Lung (tissue), 12 donors: ENCODE results near the gene CD244. TPM values are rescaled to one million over a fixed set of nuclear protein-coding genes. Genes with fewer than 3 reads are reported as not detected.
"Not testable (repeated sequence)": the region's sequence is repeated elsewhere in the genome, so short reads cannot be mapped to it uniquely, and the experiment has no call there.

Experiments used
- ATAC-seq: fragments of 200-7000 bp; cut with Tn5 transposase; one replicate; pipeline ENCODE4 v1.9.1; 2020; ENCODE audit warnings: moderate number of reproducible peaks; ENCODE audit not compliant: insufficient read depth, low FRiP score
- DNase-seq, 3 donors: peaks; one replicate each; pipeline ENCODE4 v3.0.0-alpha.2; 2013 to 2017
- H3K27ac ChIP-seq, 2 donors: one replicate each; pipeline ENCODE4 v1.5.1; 2013; ENCODE audit warnings: mild to moderate bottlenecking in 2 of 2, moderate library complexity in 2 of 2, control low read depth in 1 of 2, inconsistent platforms in 1 of 2, low read depth in 1 of 2, low read length in 1 of 2
- H3K27me3 ChIP-seq, 3 donors: one replicate each; pipeline ENCODE4 v1.5.1; 2013; ENCODE audit warnings: low read length in 2 of 3; ENCODE audit not compliant: control insufficient read depth in 3 of 3, insufficient read depth in 3 of 3
- H3K36me3 ChIP-seq, 4 donors: one replicate each; pipeline ENCODE4 v1.5.1; 2013; ENCODE audit warnings: low read length in 4 of 4, mild to moderate bottlenecking in 1 of 4, moderate library complexity in 1 of 4; ENCODE audit not compliant: control insufficient read depth in 4 of 4, insufficient read depth in 4 of 4
- H3K4me1 ChIP-seq, 5 donors: one replicate each; pipeline ENCODE4 v1.5.1; 2013; ENCODE audit warnings: low read length in 5 of 5, mild to moderate bottlenecking in 2 of 5, moderate library complexity in 1 of 5; ENCODE audit not compliant: control insufficient read depth in 5 of 5, insufficient read depth in 5 of 5
- H3K4me3 ChIP-seq: one replicate; pipeline ENCODE4 v1.5.1; 2013; ENCODE audit warnings: mild to moderate bottlenecking, control low read depth, moderate library complexity
- H3K9ac ChIP-seq, 2 donors: one replicate each; pipeline ENCODE4 v1.5.1; 2013; ENCODE audit warnings: low read length in 2 of 2, control low read depth in 1 of 2; ENCODE audit not compliant: insufficient read depth in 1 of 2
- H3K9me3 ChIP-seq, 4 donors: one replicate each; pipeline ENCODE4 v1.5.1; 2013; ENCODE audit warnings: low read length in 3 of 4, mild to moderate bottlenecking in 1 of 4, moderate library complexity in 1 of 4; ENCODE audit not compliant: control insufficient read depth in 4 of 4, insufficient read depth in 3 of 4
- CTCF ChIP-seq: IDR thresholded peaks from 2 replicates; pipeline ENCODE4 v1.5.1; 2012; ENCODE audit warnings: mild to moderate bottlenecking; ENCODE audit errors: control extremely low read depth, extremely low read depth
- WGBS, 2 donors: extraction: QIAGEN DNeasy Blood & Tissue Kit; methylation state at CpG; one replicate each; pipeline ENCODE4 v1.1.7; 2013; 5-methylcytosine and 5-hydroxymethylcytosine counted together
- polyA plus RNA-seq, 2 donors: library from polyadenylated mRNA; stranded (reverse); fragments of 200-250 nt; gene quantifications; one replicate each; pipeline ENCODE4 v1.2.1, GENCODE V29; 2013
- total RNA-seq, 2 donors: library from RNA; depleted of rRNA in 1 of 2; stranded (reverse); fragments of >200 nt in 1 of 2; gene quantifications; one replicate each; pipeline ENCODE4 v1.2.1, GENCODE V29; 2014 to 2021
- donor health status: control.
- donor health status: control.
- donor health status: Bipolar disorder and iron deficiency.
- donor health status: healthy.
- donor health status: DM: yes; HTN: yes; CAD: no.

The CD244 gene
- total and polyA plus RNA-seq, 4 donors: 0.57 to 3.2 (median 2.3) TPM

- Histone ChIP-seq H3K4me3 (no peak overlapping the region), H3K27me3 (no peaks in the 10 kb centered on the region), H3K36me3 (no peaks in the 10 kb centered on the region), H3K9ac (no peak overlapping the region), H3K9me3 (no peaks in the 10 kb centered on the region), H3K4me1 (peaks cover 0 to 3% (median 0%) of the 10 kb centered on the region in 5 donors), H3K27ac (no peak overlapping the region)
- no peak for TF ChIP-seq CTCF
- WGBS, 2 donors: 81 to 88% methylated on average over 6 of the region's 6 CpGs
- DNase-seq: no peak
- no peak for ATAC-seq
These were observed 21.9 kb upstream of the CD244 start for GRCh38 chr1:160884579-160884978.

DNA sequence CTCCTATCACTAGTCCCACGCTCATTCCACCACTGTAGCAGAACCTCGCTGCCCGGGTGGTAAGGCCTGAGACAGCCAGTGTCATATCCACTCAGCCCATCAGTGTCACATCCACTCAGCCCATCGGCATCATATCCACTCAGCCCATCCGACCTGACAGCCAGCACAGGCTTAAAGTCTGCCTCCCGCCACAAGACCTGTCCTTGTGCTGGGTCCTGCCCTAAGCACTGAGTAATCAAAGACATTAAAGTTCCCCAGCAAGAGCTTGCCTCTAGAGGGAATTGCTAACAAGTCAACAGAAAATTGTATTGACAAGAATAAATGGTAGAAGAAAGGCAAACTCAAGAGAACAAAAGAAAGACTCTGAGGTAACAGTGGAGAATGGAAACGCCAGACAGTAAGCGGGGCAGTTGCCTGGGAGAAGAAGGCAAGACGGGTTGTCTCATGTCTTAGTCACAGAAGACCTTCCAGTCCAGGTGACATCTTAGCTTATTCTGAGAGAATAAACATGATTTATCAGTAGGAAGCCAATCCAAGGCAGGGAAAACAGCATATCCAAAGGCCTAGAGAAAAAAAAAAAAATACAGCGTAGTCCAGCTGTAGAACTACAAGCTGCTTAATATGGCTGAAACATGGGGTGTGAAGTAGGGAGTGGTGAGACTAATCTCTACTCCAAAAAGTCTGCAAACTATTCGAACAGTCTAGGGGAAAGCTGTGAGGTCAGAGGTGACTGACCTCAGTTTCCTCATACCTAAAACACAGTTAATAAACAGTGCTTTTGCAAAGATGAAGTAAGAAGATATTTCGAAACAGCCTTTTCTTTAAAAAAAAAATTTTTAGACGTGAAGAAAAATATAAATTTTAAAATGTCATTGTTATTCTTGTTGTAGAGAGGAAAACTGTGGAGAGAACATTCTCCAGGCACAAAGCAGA, 21.2 kb upstream of the CD244 start:
- no peaks in the 10 kb centered on the region for H3K27me3 ChIP-seq
- no peak for TF ChIP-seq CTCF
- H3K4me1 ChIP-seq: peaks cover 0 to 2% (median 0%) of the 10 kb centered on the region in 5 donors
- 80 to 81% methylated on average over 13 of the region's 13 CpGs for WGBS, 2 donors
- H3K36me3 ChIP-seq: no peaks in the 10 kb centered on the region
- H3K27ac ChIP-seq: no peak overlapping the region
- ATAC-seq (no peak), DNase-seq (no peak)
- peaks cover 0 to 2% (median 0%) of the 10 kb centered on the region in 4 donors for H3K9me3 ChIP-seq
- no peak overlapping the region for H3K4me3 ChIP-seq
- H3K9ac ChIP-seq: no peak overlapping the region

- Histone ChIP-seq H3K9ac (no peak overlapping the region), H3K4me3 (no peak overlapping the region), H3K9me3 (peaks cover 0 to 2% (median 0%) of the 10 kb centered on the region in 4 donors), H3K4me1 (peaks cover 0 to 2% (median 0%) of the 10 kb centered on the region in 5 donors), H3K27ac (no peak overlapping the region), H3K36me3 (no peaks in the 10 kb centered on the region), H3K27me3 (no peaks in the 10 kb centered on the region)
- no peak for TF ChIP-seq CTCF
- 97 to 100% methylated on average over 1 of the region's 1 CpG for WGBS, 2 donors
- ATAC-seq (no peak), DNase-seq (no peak)
These were observed 19.9 kb upstream of the CD244 start for GRCh38 chr1:160882582-160882981.

GRCh38 chr1:160881264-160881663, 18.6 kb upstream of the CD244 start:
- H3K9me3 ChIP-seq, H3K27me3 ChIP-seq, DNase-seq, H3K9ac ChIP-seq, H3K27ac ChIP-seq, H3K4me1 ChIP-seq, H3K4me3 ChIP-seq, H3K36me3 ChIP-seq, ATAC-seq: not testable (repeated sequence)
- WGBS, 2 donors: 81 to 88% methylated on average over 7 of the region's 7 CpGs
